Natural killer cell (primary cell): ENCODE results near the gene ZNF845. TPM values are rescaled to one million over a fixed set of nuclear protein-coding genes. Genes with fewer than 3 reads are reported as not detected.

ENCODE experiments used
- ATAC-seq, 3 donors: fragments of 150-1000 bp in 2 of 3; fragments of 200-7000 bp in 1 of 3; cut with Tn5 transposase; 1 replicate in 1 of 3; 2 replicates in 2 of 3; pipeline ENCODE4 v1.10.0; 2021; ENCODE audit warnings: mild to moderate bottlenecking in 2 of 3, moderate library complexity in 2 of 3
- DNase-seq, 2 donors: peaks; one replicate each; pipeline versions ENCODE4 v3.0.0 to v3.0.0-alpha.2; 2013 to 2021; ENCODE audit warnings: mixed read lengths in 1 of 2
- H3K27ac ChIP-seq: one replicate; pipeline ENCODE4 v1.5.1; 2013; ENCODE audit warnings: mild to moderate bottlenecking, low read length
- H3K27me3 ChIP-seq: one replicate; pipeline ENCODE4 v1.6.1; 2013; ENCODE audit warnings: low read length; ENCODE audit not compliant: control insufficient read depth, insufficient read depth
- H3K36me3 ChIP-seq: one replicate; pipeline ENCODE4 v1.6.1; 2013; ENCODE audit warnings: low read length; ENCODE audit not compliant: control insufficient read depth, insufficient read depth
- H3K4me1 ChIP-seq: one replicate; pipeline ENCODE4 v1.6.1; 2013; ENCODE audit warnings: low read length; ENCODE audit not compliant: control insufficient read depth, insufficient read depth
- H3K4me3 ChIP-seq: one replicate; pipeline ENCODE4 v1.5.1; 2013; ENCODE audit warnings: low read length
- H3K9me3 ChIP-seq: one replicate; pipeline ENCODE4 v1.6.1; 2013; ENCODE audit warnings: low read length; ENCODE audit not compliant: control insufficient read depth, insufficient read depth
- H3K27ac Mint-ChIP-seq, 2 donors: one replicate each; pipeline ENCODE4 v1.8.0; 2022; ENCODE audit warnings: mild to moderate bottlenecking in 2 of 2, mixed read lengths in 2 of 2, moderate library complexity in 1 of 2
- H3K27me3 Mint-ChIP-seq, 2 donors: one replicate each; pipeline ENCODE4 v1.8.0; 2022; ENCODE audit warnings: low read depth in 2 of 2, mixed read lengths in 2 of 2
- H3K36me3 Mint-ChIP-seq: one replicate; pipeline ENCODE4 v1.8.0; 2022; ENCODE audit warnings: mixed read lengths
- H3K4me1 Mint-ChIP-seq, 2 donors: one replicate each; pipeline ENCODE4 v1.8.0; 2022; ENCODE audit warnings: mixed read lengths in 2 of 2
- H3K4me3 Mint-ChIP-seq: one replicate; pipeline ENCODE4 v1.8.0; 2022; ENCODE audit warnings: mild to moderate bottlenecking, moderate library complexity, mixed read lengths
- H3K9me3 Mint-ChIP-seq, 2 donors: one replicate each; pipeline ENCODE4 v1.8.0; 2022; ENCODE audit warnings: mixed read lengths in 2 of 2
- CTCF ChIP-seq: fragments of 200-600 bp; IDR thresholded peaks from one replicate; pipeline ENCODE4 v1.8.0; 2022; ENCODE audit warnings: antibody characterized with exemption
- WGBS: methylation state at CpG from one replicate; pipeline ENCODE4 v1.1.7; 2013; ENCODE audit warnings: missing lambda C conversion rate; ENCODE audit not compliant: insufficient coverage; 5-methylcytosine and 5-hydroxymethylcytosine counted together
- intact Hi-C: fragments of 100-400 bp; cut with micrococcal nuclease; formaldehyde crosslinking; loops from one replicate; pipeline ENCODE4 v1.14.2; 2022
- total RNA-seq, 4 donors: library from RNA; stranded (reverse); fragments of 120-200 nt in 1 of 4; gene quantifications; one replicate each; pipeline versions ENCODE4 v1.2.3 to v1.2.4, GENCODE V29; 2013 to 2022

The ZNF845 gene
- total RNA-seq, 3 donors from 2014 or later (not counting 1 experiment from before 2014, with no cell fraction given), result 8.7 to 13.2 (median 9.0) TPM

- peak overlapping the region; percentile 85 to 90 for H3K27ac Mint-ChIP-seq
- ATAC-seq (peak; percentile 30 to 41 (median 37)), DNase-seq (no peak)
- Histone ChIP-seq H3K4me3 (peak overlapping the region; percentile 73), H3K9me3 (no peaks in the 10 kb centered on the region), H3K27me3 (no peaks in the 10 kb centered on the region), H3K4me1 (peaks cover 6% of the 10 kb centered on the region), H3K27ac (peak overlapping the region; percentile 78), H3K36me3 (no peaks in the 10 kb centered on the region)
- H3K9me3 Mint-ChIP-seq, result no peaks in the 10 kb centered on the region
- H3K4me1 Mint-ChIP-seq, result peaks cover 30 to 40% of the 10 kb centered on the region in 2 donors
- H3K27me3 Mint-ChIP-seq, result no peaks in the 10 kb centered on the region
- TF ChIP-seq CTCF, result no peak
- under 1% methylated on average over 32 of the region's 32 CpGs for WGBS
- no peaks in the 10 kb centered on the region for H3K36me3 Mint-ChIP-seq
- intact Hi-C loops, result loop anchor here (1.0 kb wide), 4 partner anchors 29 to 171 kb away; partner anchors contain the start of genes ZNF765 and ZNF845
- H3K4me3 Mint-ChIP-seq, result peak overlapping the region; percentile 94
Observed at GRCh38 chr19:53365899-53366493, 32.4 kb downstream of the ZNF845 start.

GRCh38 chr19:53372196-53372595, 38.6 kb downstream of the ZNF845 start:
- 94% methylated on average over 4 of the region's 4 CpGs for WGBS
- H3K4me3 Mint-ChIP-seq, result no peak overlapping the region
- H3K36me3 Mint-ChIP-seq, result peaks cover 28% of the 10 kb centered on the region
- intact Hi-C loops, result no loop called here
- DNase-seq (no peak), ATAC-seq (no peak)
- Histone ChIP-seq H3K9me3 (peaks cover 4% of the 10 kb centered on the region), H3K27ac (no peak overlapping the region), H3K27me3 (no peaks in the 10 kb centered on the region), H3K4me3 (no peak overlapping the region), H3K4me1 (no peaks in the 10 kb centered on the region), H3K36me3 (peaks cover 26% of the 10 kb centered on the region)
- TF ChIP-seq CTCF, result no peak
- no peak overlapping the region for H3K27ac Mint-ChIP-seq
- peaks cover 3 to 4% of the 10 kb centered on the region in 2 donors for H3K9me3 Mint-ChIP-seq
- peaks cover 13 to 17% of the 10 kb centered on the region in 2 donors for H3K4me1 Mint-ChIP-seq
- H3K27me3 Mint-ChIP-seq, result no peaks in the 10 kb centered on the region

GRCh38 chr19:53374288-53374687, 40.7 kb downstream of the ZNF845 start:
- peaks cover 22% of the 10 kb centered on the region for H3K9me3 ChIP-seq
- 67% methylated on average over 3 of the region's 3 CpGs for WGBS
- H3K36me3 ChIP-seq, result peaks cover 41% of the 10 kb centered on the region
- H3K27me3 ChIP-seq, result no peaks in the 10 kb centered on the region
- Mint-ChIP-seq H3K27ac (no peak overlapping the region), H3K27me3 (no peaks in the 10 kb centered on the region), H3K4me1 (peaks cover 0 to 5% of the 10 kb centered on the region in 2 donors), H3K4me3 (no peak overlapping the region), H3K9me3 (peaks cover 3 to 5% of the 10 kb centered on the region in 2 donors), H3K36me3 (peaks cover 41% of the 10 kb centered on the region)
- H3K4me1 ChIP-seq, result no peaks in the 10 kb centered on the region
- ATAC-seq (no peak), DNase-seq (no peak)
- no peak overlapping the region for H3K4me3 ChIP-seq
- intact Hi-C loops, result no loop called here
- no peak overlapping the region for H3K27ac ChIP-seq
- no peak for TF ChIP-seq CTCF

- no peaks in the 10 kb centered on the region for H3K27me3 Mint-ChIP-seq
- peaks cover 3 to 7% of the 10 kb centered on the region in 2 donors for H3K9me3 Mint-ChIP-seq
- H3K36me3 ChIP-seq, result peaks cover 45% of the 10 kb centered on the region
- H3K4me3 ChIP-seq, result no peak overlapping the region
- H3K4me1 Mint-ChIP-seq, result peaks cover 0 to 5% of the 10 kb centered on the region in 2 donors
- H3K27me3 ChIP-seq, result no peaks in the 10 kb centered on the region
- no peak overlapping the region for H3K4me3 Mint-ChIP-seq
- no peak overlapping the region for H3K27ac ChIP-seq
- H3K9me3 ChIP-seq, result peaks cover 26% of the 10 kb centered on the region
- ATAC-seq, result no peak
- no peak for DNase-seq
- TF ChIP-seq CTCF, result no peak
- no peak overlapping the region for H3K27ac Mint-ChIP-seq
- WGBS, result 100% methylated on average over 1 of the region's 1 CpG
- H3K36me3 Mint-ChIP-seq, result peaks cover 45% of the 10 kb centered on the region
- intact Hi-C loops, result no loop called here
- H3K4me1 ChIP-seq, result no peaks in the 10 kb centered on the region
Observed at GRCh38 chr19:53374743-53375142, 41.2 kb downstream of the ZNF845 start.
